Suprapubic skin (tissue), 4 donors: ENCODE results near the gene DUOXA1. TPM values are rescaled to one million over a fixed set of nuclear protein-coding genes. Genes with fewer than 3 reads are reported as not detected.

Source experiments
- DNase-seq, 2 donors: peaks; one replicate each; pipeline ENCODE4 v3.0.0-alpha.2; 2019; ENCODE audit warnings: low spot score in 2 of 2
- H3K27ac ChIP-seq: fragments of 200-600 bp; sonication (generic); one replicate; pipeline ENCODE4 v1.5.1; 2019
- H3K27me3 ChIP-seq: fragments of 200-600 bp; sonication (generic); one replicate; pipeline ENCODE4 v1.5.1; 2019
- H3K36me3 ChIP-seq: fragments of 200-600 bp; sonication (generic); one replicate; pipeline ENCODE4 v1.5.1; 2019
- H3K4me1 ChIP-seq: fragments of 200-600 bp; sonication (generic); one replicate; pipeline ENCODE4 v1.5.1; 2019
- H3K4me3 ChIP-seq: fragments of 200-600 bp; sonication (generic); one replicate; pipeline ENCODE4 v1.5.1; 2019; ENCODE audit warnings: mild to moderate bottlenecking
- H3K9me3 ChIP-seq: fragments of 200-600 bp; sonication (generic); one replicate; pipeline ENCODE4 v1.5.1; 2019
- CTCF ChIP-seq, 2 donors: fragments of 200-600 bp in 1 of 2; fragments of 450-650 bp in 1 of 2; sonication (generic) in 1 of 2; IDR thresholded peaks; one replicate each; pipeline ENCODE4 v1.5.1; 2016 to 2019; ENCODE audit warnings: antibody characterized with exemption in 2 of 2, mild to moderate bottlenecking in 1 of 2, moderate library complexity in 1 of 2
- EP300 ChIP-seq: sonication (generic); formaldehyde crosslinking; IDR thresholded peaks from one replicate; pipeline ENCODE4 v1.6.1; 2017; ENCODE audit warnings: antibody characterized with exemption
- POLR2A ChIP-seq, 2 donors: fragments of 450-650 bp; IDR thresholded peaks; one replicate each; pipeline ENCODE4 v1.6.1; 2017; ENCODE audit warnings: antibody characterized with exemption in 2 of 2, mild to moderate bottlenecking in 2 of 2, moderate library complexity in 2 of 2
- POLR2AphosphoS5 ChIP-seq, 3 donors: sonication (generic); formaldehyde crosslinking; IDR thresholded peaks; one replicate each; pipeline ENCODE4 v1.6.1; 2017; ENCODE audit warnings: antibody characterized with exemption in 3 of 3
- WGBS: methylation state at CpG from one replicate; pipeline ENCODE4 v1.1.5; 2018; 5-methylcytosine and 5-hydroxymethylcytosine counted together
- total RNA-seq, 4 donors: library from RNA; depleted of rRNA; stranded (reverse); fragments of >200 nt; gene quantifications; one replicate each; pipeline ENCODE4 v1.1.0, GENCODE V29; 2016

The DUOXA1 gene
- total RNA-seq, 4 donors from 2014 or later, result 65.6 to 178 (median 89.6) TPM

GRCh38 chr15:45117308-45118130, 12.2 kb downstream of the DUOXA1 start:
- 37% methylated on average over 32 of the region's 33 CpGs for WGBS
- TF ChIP-seq EP300 (no peak), CTCF (IDR thresholded peaks at IDR 0.05) (no peak), POLR2AphosphoS5 (IDR thresholded peaks at IDR 0.05) (no peak), POLR2A (IDR thresholded peaks at IDR 0.05) (no peak)
- H3K27ac ChIP-seq, result no peak overlapping the region

GRCh38 chr15:45116482-45117307, 13.0 kb downstream of the DUOXA1 start:
- H3K4me3 ChIP-seq, result no peak overlapping the region
- no peaks in the 10 kb centered on the region for H3K36me3 ChIP-seq
- WGBS, result 7% methylated on average over 21 of the region's 65 CpGs
- H3K9me3 ChIP-seq, result no peaks in the 10 kb centered on the region
- no peak for DNase-seq
- H3K4me1 ChIP-seq, result peaks cover 48% of the 10 kb centered on the region
- peaks cover 69% of the 10 kb centered on the region for H3K27me3 ChIP-seq
- H3K27ac ChIP-seq, result no peak overlapping the region
- TF ChIP-seq CTCF (IDR thresholded peaks at IDR 0.05), result no peak
- no peak for TF ChIP-seq EP300
- no peak for TF ChIP-seq POLR2A (IDR thresholded peaks at IDR 0.05)
- TF ChIP-seq POLR2AphosphoS5 (IDR thresholded peaks at IDR 0.05), result no peak

More at GRCh38 chr15:45117308-45118130, 12.2 kb downstream of the DUOXA1 start:
- DNase-seq, result no peak
- Histone ChIP-seq H3K4me1 (peaks cover 40% of the 10 kb centered on the region), H3K36me3 (no peaks in the 10 kb centered on the region), H3K27me3 (peaks cover 60% of the 10 kb centered on the region), H3K9me3 (no peaks in the 10 kb centered on the region), H3K4me3 (peak overlapping the region; percentile 13)

- Histone ChIP-seq H3K27ac (no peak overlapping the region), H3K4me3 (no peak overlapping the region), H3K27me3 (peaks cover 74% of the 10 kb centered on the region), H3K4me1 (peaks cover 52% of the 10 kb centered on the region), H3K9me3 (no peaks in the 10 kb centered on the region), H3K36me3 (no peaks in the 10 kb centered on the region)
- no peak for DNase-seq
- WGBS, result 13% methylated on average over 19 of the region's 19 CpGs
- TF ChIP-seq POLR2AphosphoS5 (IDR thresholded peaks at IDR 0.05) (no peak), CTCF (IDR thresholded peaks at IDR 0.05) (no peak), POLR2A (IDR thresholded peaks at IDR 0.05) (no peak), EP300 (no peak)
Observed at GRCh38 chr15:45116006-45116481, 13.6 kb downstream of the DUOXA1 start.

GRCh38 chr15:45115312-45115820, 14.3 kb downstream of the DUOXA1 start:
- WGBS, result 41% methylated on average over 7 of the region's 7 CpGs
- Histone ChIP-seq H3K36me3 (no peaks in the 10 kb centered on the region), H3K27me3 (peaks cover 73% of the 10 kb centered on the region), H3K4me1 (peaks cover 52% of the 10 kb centered on the region), H3K4me3 (no peak overlapping the region), H3K9me3 (no peaks in the 10 kb centered on the region), H3K27ac (no peak overlapping the region)
- TF ChIP-seq CTCF (IDR thresholded peaks at IDR 0.05) (no peak), POLR2AphosphoS5 (IDR thresholded peaks at IDR 0.05) (no peak), EP300 (no peak), POLR2A (IDR thresholded peaks at IDR 0.05) (no peak)
- DNase-seq, result no peak

GRCh38 chr15:45114751-45115085, 15.0 kb downstream of the DUOXA1 start:
- no peak overlapping the region for H3K27ac ChIP-seq

More at GRCh38 chr15:45114751-45115085, 15.0 kb downstream of the DUOXA1 start:
- H3K4me1 ChIP-seq, result peaks cover 52% of the 10 kb centered on the region
- H3K27me3 ChIP-seq, result peaks cover 78% of the 10 kb centered on the region
- no peaks in the 10 kb centered on the region for H3K36me3 ChIP-seq
- no peak for DNase-seq
- no peak overlapping the region for H3K4me3 ChIP-seq
- no peaks in the 10 kb centered on the region for H3K9me3 ChIP-seq
- TF ChIP-seq CTCF (IDR thresholded peaks at IDR 0.05) (no peak), POLR2AphosphoS5 (IDR thresholded peaks at IDR 0.05) (no peak), POLR2A (IDR thresholded peaks at IDR 0.05) (no peak), EP300 (no peak)
- WGBS, result 0% methylated on average over 1 of the region's 2 CpGs
